ENCODE measurements around the gene NDST1. TPM values are rescaled to one million over a fixed set of nuclear protein-coding genes. Genes with fewer than 3 reads are reported as not detected.

NDST1 gene
- total and polyA plus RNA-seq, 2 of the 8 experiments (the other 6 are each of a cell fraction or from before 2014, with no cell fraction given), result 27.0 to 72.0 TPM

DNA sequence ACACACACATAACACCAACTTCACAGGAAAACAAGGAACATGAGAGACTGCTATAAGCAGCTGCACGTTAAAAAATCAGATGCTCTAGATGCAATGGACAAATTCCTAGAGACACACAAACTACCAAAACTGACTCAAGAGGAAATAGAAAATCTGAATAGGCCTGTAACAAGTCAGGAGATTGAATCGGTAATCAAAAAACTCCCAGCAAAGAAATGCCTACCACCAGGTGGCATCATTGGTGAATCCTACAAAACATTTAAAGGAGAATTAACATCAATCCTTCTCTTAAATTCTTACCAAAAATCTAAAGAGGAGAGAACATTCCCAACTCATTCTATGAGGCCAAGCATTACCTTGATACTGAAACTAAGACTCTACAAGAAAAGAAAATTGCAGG, 54.9 kb downstream of the NDST1 start (continued):
- TF ChIP-seq TBP (IDR thresholded peaks at IDR 0.05; ENCODE audit: low read depth, low read length), result no peak
